ENCODE data around the gene TMEM17.

TMEM17 gene

DNA sequence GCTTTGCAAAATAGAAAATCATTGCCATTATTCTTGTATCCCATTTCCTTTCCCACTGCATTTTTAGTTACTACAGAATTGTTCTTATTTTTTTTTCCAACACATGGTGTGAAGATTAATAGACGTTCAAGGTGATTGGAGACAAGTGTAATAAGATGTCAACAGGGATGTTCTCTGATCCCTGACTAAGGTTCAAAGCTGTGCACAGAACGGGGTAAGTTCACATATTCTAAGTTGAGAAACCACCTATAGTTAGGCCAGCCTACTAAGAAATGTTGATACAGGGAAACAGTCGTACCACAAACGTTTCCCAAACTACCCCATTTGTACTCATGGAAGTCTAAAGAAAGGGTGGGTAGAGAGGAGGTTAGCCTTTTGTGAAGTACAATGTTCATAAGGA, 6.4 kb upstream of the TMEM17 start:
- no peak overlapping the region for H3K27ac ChIP-seq (ENCODE audit: insufficient read depth, low read depth, low read length, poor library complexity, severe bottlenecking)
- H3K36me3 ChIP-seq (ENCODE audit: control insufficient read depth, insufficient read depth, low read length) = no peaks in the 10 kb centered on the region
- H3K9me3 ChIP-seq (ENCODE audit: control insufficient read depth, low read length) = no peaks in the 10 kb centered on the region
- no peaks in the 10 kb centered on the region for H3K27me3 ChIP-seq (ENCODE audit: control insufficient read depth, insufficient read depth, low read length, poor library complexity, severe bottlenecking)
- H3K4me3 ChIP-seq (ENCODE audit: insufficient read depth, low read depth, low read length) = no peak overlapping the region
- H3K4me1 ChIP-seq (ENCODE audit: control insufficient read depth, insufficient read depth, low read length) = no peaks in the 10 kb centered on the region
- WGBS, 2 experiments = 83 to 93% methylated on average over 2 to 4 of the region's 4 CpGs

DNA sequence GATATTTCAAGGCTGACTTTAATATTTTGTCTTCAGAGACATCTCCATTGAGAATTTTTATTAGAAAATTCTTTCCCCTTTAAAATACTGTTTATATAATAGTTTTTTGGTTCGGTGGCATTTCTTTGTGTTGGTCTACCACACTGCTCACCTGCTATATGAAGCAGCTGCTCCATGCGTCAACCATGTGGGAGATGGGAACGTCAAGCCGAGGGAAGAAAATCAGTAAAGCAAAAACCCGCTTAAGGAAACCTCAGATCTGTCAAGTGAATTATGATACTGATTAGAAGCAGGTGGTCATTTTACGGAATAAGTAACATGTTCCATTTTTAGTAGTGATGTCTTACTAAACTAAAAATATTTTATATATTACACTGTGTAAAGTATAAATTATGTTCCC, 5.6 kb upstream of the TMEM17 start:
- H3K27ac ChIP-seq (ENCODE audit: insufficient read depth, low read depth, low read length, poor library complexity, severe bottlenecking) = no peak overlapping the region
- no peaks in the 10 kb centered on the region for H3K4me1 ChIP-seq (ENCODE audit: control insufficient read depth, insufficient read depth, low read length)
- WGBS, 2 experiments = 91 to 95% methylated on average over 4 to 5 of the region's 6 CpGs
- no peak overlapping the region for H3K4me3 ChIP-seq (ENCODE audit: insufficient read depth, low read depth, low read length)
- no peaks in the 10 kb centered on the region for H3K9me3 ChIP-seq (ENCODE audit: control insufficient read depth, low read length)
- no peaks in the 10 kb centered on the region for H3K27me3 ChIP-seq (ENCODE audit: control insufficient read depth, insufficient read depth, low read length, poor library complexity, severe bottlenecking)
- no peaks in the 10 kb centered on the region for H3K36me3 ChIP-seq (ENCODE audit: control insufficient read depth, insufficient read depth, low read length)

DNA sequence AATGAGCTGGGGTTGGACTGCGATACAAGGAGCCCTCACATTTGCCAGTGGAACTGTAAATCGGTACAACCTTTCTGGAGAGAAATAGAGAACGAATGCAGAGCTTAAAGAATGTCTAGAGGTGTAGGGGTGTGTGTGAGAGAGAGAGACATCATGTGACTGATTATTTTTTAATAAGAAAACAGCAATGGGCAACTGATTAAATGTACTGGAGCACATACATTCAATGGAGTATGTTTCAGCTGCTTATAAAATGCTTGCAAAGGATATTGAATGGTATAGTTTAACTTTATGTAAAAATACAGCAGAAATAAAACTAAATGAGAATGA, 391 bp upstream of the TMEM17 start:
- 4 to 12% methylated on average over 3 of the region's 3 CpGs for WGBS, 2 experiments
- peak overlapping the region; percentile 64 for H3K27ac ChIP-seq (ENCODE audit: insufficient read depth, low read depth, low read length, poor library complexity, severe bottlenecking)
- H3K27me3 ChIP-seq (ENCODE audit: control insufficient read depth, insufficient read depth, low read length, poor library complexity, severe bottlenecking) = no peaks in the 10 kb centered on the region
- H3K4me1 ChIP-seq (ENCODE audit: control insufficient read depth, insufficient read depth, low read length) = no peaks in the 10 kb centered on the region
- no peaks in the 10 kb centered on the region for H3K9me3 ChIP-seq (ENCODE audit: control insufficient read depth, low read length)
- H3K4me3 ChIP-seq (ENCODE audit: insufficient read depth, low read depth, low read length) = peak overlapping the region; percentile 53
- H3K36me3 ChIP-seq (ENCODE audit: control insufficient read depth, insufficient read depth, low read length) = no peaks in the 10 kb centered on the region

DNA sequence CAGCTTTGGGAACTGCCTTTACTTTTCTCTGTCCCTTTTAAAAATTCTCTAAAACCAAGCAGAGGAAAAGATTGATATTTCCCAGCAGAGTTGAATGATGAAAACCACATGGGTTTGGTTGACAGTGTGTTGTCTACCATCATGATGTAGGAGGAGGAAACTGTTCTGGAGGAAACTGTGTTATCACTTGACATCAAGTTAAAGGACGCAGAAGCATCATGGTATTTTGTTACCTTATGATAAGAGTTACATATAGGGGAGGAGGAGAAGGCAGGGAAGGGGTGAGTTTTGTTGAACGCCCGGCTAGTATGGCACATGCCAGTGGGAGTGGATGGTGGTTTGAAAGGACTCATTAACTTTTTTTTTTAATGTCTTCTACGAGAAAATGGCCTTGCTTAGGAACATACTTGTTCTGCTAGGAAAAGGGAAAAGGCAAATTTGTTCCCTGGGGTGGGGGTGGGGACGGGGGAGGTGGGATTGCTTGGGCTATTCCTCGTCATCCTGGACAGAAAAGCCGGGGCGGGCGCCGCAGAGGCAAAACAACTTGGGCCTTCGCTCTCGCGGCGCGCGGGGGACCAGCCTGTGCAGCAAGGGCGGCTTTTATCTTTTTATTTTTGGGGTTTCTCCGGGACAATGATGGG, 766 bp downstream of the TMEM17 start:
- Histone ChIP-seq H3K27ac (ENCODE audit: insufficient read depth, low read depth, low read length, poor library complexity, severe bottlenecking) (peak overlapping the region; percentile 64), H3K4me3 (ENCODE audit: insufficient read depth, low read depth, low read length) (peak overlapping the region; percentile 53)

DNA sequence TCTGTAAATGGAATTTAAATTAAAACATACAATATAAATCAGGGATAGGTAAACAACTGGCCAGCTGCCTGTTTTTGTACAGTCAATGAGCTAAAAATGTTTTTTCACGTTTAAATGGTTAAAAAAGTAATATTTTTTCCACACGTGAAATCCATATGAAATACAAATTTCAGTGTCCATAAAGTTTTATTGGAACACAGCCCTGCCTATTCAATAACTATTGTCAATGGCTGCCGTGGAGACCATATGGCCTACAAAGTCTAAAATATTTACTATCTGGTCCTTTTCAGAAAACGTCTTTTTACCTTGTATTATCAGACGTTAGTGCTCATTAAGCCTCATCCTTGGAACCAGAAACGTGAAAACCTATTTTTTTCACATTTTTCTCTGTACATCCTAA, 1.3 kb downstream of the TMEM17 start:
- Histone ChIP-seq H3K9me3 (ENCODE audit: control insufficient read depth, low read length) (no peaks in the 10 kb centered on the region), H3K4me3 (ENCODE audit: insufficient read depth, low read depth, low read length) (no peak overlapping the region)
- 90 to 96% methylated on average over 5 to 6 of the region's 6 CpGs for WGBS, 2 experiments

More for the DNA sequence above, 766 bp downstream of the TMEM17 start:
- Histone ChIP-seq H3K36me3 (ENCODE audit: control insufficient read depth, insufficient read depth, low read length) (no peaks in the 10 kb centered on the region), H3K9me3 (ENCODE audit: control insufficient read depth, low read length) (no peaks in the 10 kb centered on the region), H3K4me1 (ENCODE audit: control insufficient read depth, insufficient read depth, low read length) (no peaks in the 10 kb centered on the region), H3K27me3 (ENCODE audit: control insufficient read depth, insufficient read depth, low read length, poor library complexity, severe bottlenecking) (no peaks in the 10 kb centered on the region)
- 25 to 26% methylated on average over 18 of the region's 18 CpGs for WGBS, 2 experiments

DNA sequence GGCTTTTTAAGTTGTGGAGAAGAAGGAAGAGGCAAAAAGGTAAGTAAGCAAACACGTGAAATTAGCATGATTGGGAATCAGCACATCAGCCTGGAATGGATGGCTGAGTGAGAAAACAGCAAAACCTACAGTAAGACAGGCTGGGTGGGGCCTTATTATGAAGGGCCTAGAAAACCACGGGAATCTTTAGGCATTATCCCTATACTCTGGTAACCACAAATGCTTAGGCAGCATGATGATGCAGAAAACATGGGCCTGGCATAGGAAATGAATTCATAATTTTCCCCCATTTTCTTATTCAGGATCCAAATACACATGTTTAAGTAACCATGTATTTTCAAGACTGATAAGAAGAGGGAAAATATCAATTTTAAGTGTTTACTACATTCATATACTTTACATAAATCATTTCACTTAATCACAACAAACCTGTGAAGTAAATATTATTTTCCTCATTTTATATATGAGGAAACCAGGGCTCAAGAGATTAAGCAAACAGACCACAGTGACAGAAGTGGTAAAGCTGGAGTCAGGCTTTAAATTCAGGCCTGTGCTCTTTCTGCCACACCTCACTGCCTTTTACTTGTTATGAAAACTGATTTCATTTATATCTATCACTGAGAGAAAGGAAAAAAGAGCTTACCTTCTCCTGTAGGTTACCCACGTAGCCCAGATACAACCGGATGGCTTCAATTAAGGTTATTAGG, 4.0 kb downstream of the TMEM17 start:
- Histone ChIP-seq H3K27ac (ENCODE audit: insufficient read depth, low read depth, low read length, poor library complexity, severe bottlenecking) (no peak overlapping the region), H3K4me1 (ENCODE audit: control insufficient read depth, insufficient read depth, low read length) (no peaks in the 10 kb centered on the region), H3K4me3 (ENCODE audit: insufficient read depth, low read depth, low read length) (no peak overlapping the region), H3K9me3 (ENCODE audit: control insufficient read depth, low read length) (no peaks in the 10 kb centered on the region), H3K27me3 (ENCODE audit: control insufficient read depth, insufficient read depth, low read length, poor library complexity, severe bottlenecking) (no peaks in the 10 kb centered on the region), H3K36me3 (ENCODE audit: control insufficient read depth, insufficient read depth, low read length) (no peaks in the 10 kb centered on the region)
- WGBS, 2 experiments = 85 to 92% methylated on average over 4 of the region's 4 CpGs

More for the DNA sequence above, 1.3 kb downstream of the TMEM17 start:
- Histone ChIP-seq H3K36me3 (ENCODE audit: control insufficient read depth, insufficient read depth, low read length) (no peaks in the 10 kb centered on the region), H3K27ac (ENCODE audit: insufficient read depth, low read depth, low read length, poor library complexity, severe bottlenecking) (no peak overlapping the region), H3K4me1 (ENCODE audit: control insufficient read depth, insufficient read depth, low read length) (no peaks in the 10 kb centered on the region), H3K27me3 (ENCODE audit: control insufficient read depth, insufficient read depth, low read length, poor library complexity, severe bottlenecking) (no peaks in the 10 kb centered on the region)

DNA sequence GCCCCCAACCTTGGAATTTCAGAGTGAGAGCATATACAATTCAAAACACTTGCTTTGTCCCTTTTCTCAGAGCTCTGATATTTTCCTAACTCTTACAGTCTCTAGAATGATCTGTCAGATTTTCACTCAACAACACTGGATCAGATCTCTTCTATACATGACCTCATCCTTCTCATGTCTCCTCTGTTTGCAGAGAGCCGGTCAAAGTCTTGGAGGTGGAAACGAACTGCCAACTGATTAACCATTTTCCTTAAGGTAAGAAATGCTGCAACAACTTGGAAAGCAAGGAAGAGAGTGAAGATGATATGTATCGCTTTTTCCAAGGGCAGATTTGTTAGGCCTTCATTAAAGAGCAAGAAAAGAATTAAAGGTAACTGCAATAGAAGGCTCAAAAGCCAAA, 4.9 kb downstream of the TMEM17 start:
- 99 to 100% methylated on average over 3 of the region's 3 CpGs for whole genome bisulfite sequencing, 2 experiments
- no peaks in the 10 kb centered on the region for H3K4me1 ChIP-seq (ENCODE audit: control insufficient read depth, insufficient read depth, low read length)
- H3K4me3 ChIP-seq (ENCODE audit: insufficient read depth, low read depth, low read length) = no peak overlapping the region
- H3K27me3 ChIP-seq (ENCODE audit: control insufficient read depth, insufficient read depth, low read length, poor library complexity, severe bottlenecking) = no peaks in the 10 kb centered on the region
- no peak overlapping the region for H3K27ac ChIP-seq (ENCODE audit: insufficient read depth, low read depth, low read length, poor library complexity, severe bottlenecking)
- no peaks in the 10 kb centered on the region for H3K36me3 ChIP-seq (ENCODE audit: control insufficient read depth, insufficient read depth, low read length)
- H3K9me3 ChIP-seq (ENCODE audit: control insufficient read depth, low read length) = no peaks in the 10 kb centered on the region

DNA sequence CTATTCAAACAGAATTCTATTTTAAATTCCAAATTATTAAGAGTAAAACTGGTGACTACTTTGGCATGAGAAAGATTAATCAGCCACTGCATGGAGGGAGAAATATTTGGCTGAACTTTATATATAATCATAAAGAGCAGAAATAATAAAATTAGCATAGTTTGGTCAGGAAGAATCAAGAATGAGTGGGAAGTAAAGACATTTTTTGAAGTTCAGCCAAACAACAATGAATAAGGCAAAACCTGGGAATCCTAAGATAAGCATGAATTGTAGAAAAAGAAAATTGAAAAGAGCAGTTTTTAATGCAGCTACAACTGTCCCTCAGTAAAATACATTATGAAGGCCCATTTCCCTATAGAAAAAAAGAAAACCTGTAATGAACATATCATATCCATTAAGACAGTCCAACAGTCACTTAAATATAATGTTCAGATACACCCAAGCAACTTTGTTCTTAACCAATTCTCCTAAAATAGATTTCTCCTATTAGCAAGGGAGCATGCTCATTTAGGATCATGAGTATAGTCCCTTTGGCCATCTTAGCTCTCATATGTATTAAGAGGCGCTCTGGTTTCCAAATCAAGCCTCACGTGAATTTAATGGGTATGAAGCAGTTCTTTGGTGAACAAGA, 6.5 kb downstream of the TMEM17 start:
- H3K9me3 ChIP-seq (ENCODE audit: control insufficient read depth, low read length) = no peaks in the 10 kb centered on the region
- no peaks in the 10 kb centered on the region for H3K27me3 ChIP-seq (ENCODE audit: control insufficient read depth, insufficient read depth, low read length, poor library complexity, severe bottlenecking)
- H3K36me3 ChIP-seq (ENCODE audit: control insufficient read depth, insufficient read depth, low read length) = no peaks in the 10 kb centered on the region
- no peaks in the 10 kb centered on the region for H3K4me1 ChIP-seq (ENCODE audit: control insufficient read depth, insufficient read depth, low read length)
- WGBS, 2 experiments = 91 to 100% methylated on average over 2 of the region's 2 CpGs
- no peak overlapping the region for H3K4me3 ChIP-seq (ENCODE audit: insufficient read depth, low read depth, low read length)
- no peak overlapping the region for H3K27ac ChIP-seq (ENCODE audit: insufficient read depth, low read depth, low read length, poor library complexity, severe bottlenecking)

DNA sequence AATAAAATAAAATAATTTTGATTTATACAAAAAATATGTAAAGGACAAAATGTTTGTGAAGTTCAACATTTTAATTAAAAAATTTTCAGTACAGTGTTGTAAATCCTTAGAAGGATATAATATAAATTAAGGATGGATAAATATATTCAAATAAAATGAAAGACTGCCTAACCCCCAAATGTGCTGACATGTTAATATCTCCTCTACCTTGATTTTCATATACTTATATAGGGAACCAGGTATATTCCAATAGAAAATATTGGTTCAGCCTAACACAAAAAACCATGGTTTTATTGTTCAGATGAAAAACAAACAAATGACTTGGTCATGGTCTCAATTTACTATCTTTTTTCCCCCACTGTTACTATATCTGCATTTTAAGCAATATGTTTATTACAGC, 7.3 kb downstream of the TMEM17 start:
- no peaks in the 10 kb centered on the region for H3K4me1 ChIP-seq (ENCODE audit: control insufficient read depth, insufficient read depth, low read length)
- H3K27ac ChIP-seq (ENCODE audit: insufficient read depth, low read depth, low read length, poor library complexity, severe bottlenecking) = no peak overlapping the region
- no peak overlapping the region for H3K4me3 ChIP-seq (ENCODE audit: insufficient read depth, low read depth, low read length)
- no peaks in the 10 kb centered on the region for H3K27me3 ChIP-seq (ENCODE audit: control insufficient read depth, insufficient read depth, low read length, poor library complexity, severe bottlenecking)
- no peaks in the 10 kb centered on the region for H3K9me3 ChIP-seq (ENCODE audit: control insufficient read depth, low read length)
- H3K36me3 ChIP-seq (ENCODE audit: control insufficient read depth, insufficient read depth, low read length) = no peaks in the 10 kb centered on the region

DNA sequence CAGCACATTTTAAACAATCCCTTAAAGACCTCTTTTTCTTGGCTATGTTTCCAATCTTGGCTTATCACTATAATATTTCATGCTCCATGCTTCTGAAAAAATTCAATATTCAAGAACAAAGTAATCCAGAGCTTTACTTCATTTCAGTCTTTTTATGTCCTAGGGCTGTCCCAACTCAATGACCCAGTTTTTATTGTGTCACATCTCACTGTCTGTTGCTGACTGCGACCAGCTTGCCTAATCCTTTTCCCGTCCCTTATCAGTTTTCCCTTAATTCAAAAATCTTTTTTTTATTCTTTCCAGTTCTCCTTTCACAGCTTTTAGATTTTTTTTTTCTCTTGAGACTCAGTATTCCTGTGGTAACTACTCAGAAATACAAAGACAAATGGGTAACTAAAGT, 10.2 kb downstream of the TMEM17 start:
- Histone ChIP-seq H3K4me3 (ENCODE audit: insufficient read depth, low read depth, low read length) (no peak overlapping the region), H3K9me3 (ENCODE audit: control insufficient read depth, low read length) (no peaks in the 10 kb centered on the region), H3K36me3 (ENCODE audit: control insufficient read depth, insufficient read depth, low read length) (no peaks in the 10 kb centered on the region), H3K4me1 (ENCODE audit: control insufficient read depth, insufficient read depth, low read length) (no peaks in the 10 kb centered on the region), H3K27ac (ENCODE audit: insufficient read depth, low read depth, low read length, poor library complexity, severe bottlenecking) (no peak overlapping the region), H3K27me3 (ENCODE audit: control insufficient read depth, insufficient read depth, low read length, poor library complexity, severe bottlenecking) (no peaks in the 10 kb centered on the region)
- WGBS, 2 experiments = 80 to 88% methylated on average over 2 of the region's 2 CpGs

Measured in ectodermal cell (in vitro differentiated cells).